Measurements from ENCODE around the gene DOCK3. TPM values are rescaled to one million over a fixed set of nuclear protein-coding genes. Genes with fewer than 3 reads are reported as not detected.
A peak's percentile ranks its signal among the peaks of the same experiment; 100 is the strongest.

DOCK3 gene, protein sequence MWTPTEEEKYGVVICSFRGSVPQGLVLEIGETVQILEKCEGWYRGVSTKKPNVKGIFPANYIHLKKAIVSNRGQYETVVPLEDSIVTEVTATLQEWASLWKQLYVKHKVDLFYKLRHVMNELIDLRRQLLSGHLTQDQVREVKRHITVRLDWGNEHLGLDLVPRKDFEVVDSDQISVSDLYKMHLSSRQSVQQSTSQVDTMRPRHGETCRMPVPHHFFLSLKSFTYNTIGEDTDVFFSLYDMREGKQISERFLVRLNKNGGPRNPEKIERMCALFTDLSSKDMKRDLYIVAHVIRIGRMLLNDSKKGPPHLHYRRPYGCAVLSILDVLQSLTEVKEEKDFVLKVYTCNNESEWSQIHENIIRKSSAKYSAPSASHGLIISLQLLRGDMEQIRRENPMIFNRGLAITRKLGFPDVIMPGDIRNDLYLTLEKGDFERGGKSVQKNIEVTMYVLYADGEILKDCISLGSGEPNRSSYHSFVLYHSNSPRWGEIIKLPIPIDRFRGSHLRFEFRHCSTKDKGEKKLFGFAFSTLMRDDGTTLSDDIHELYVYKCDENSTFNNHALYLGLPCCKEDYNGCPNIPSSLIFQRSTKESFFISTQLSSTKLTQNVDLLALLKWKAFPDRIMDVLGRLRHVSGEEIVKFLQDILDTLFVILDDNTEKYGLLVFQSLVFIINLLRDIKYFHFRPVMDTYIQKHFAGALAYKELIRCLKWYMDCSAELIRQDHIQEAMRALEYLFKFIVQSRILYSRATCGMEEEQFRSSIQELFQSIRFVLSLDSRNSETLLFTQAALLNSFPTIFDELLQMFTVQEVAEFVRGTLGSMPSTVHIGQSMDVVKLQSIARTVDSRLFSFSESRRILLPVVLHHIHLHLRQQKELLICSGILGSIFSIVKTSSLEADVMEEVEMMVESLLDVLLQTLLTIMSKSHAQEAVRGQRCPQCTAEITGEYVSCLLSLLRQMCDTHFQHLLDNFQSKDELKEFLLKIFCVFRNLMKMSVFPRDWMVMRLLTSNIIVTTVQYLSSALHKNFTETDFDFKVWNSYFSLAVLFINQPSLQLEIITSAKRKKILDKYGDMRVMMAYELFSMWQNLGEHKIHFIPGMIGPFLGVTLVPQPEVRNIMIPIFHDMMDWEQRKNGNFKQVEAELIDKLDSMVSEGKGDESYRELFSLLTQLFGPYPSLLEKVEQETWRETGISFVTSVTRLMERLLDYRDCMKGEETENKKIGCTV (N-terminal part only)
- 39.9 TPM for total RNA-seq

- DNase-seq (ENCODE audit: low spot score in 2 of 2) (peak; percentile 81 to 85), FAIRE-seq (no peak)
Measured at GRCh38 chr3:50674349-50675178, at the start of gene DOCK3. DOCK3 (plus strand) TSS chr3:50674927; CDS start chr3:50675264, 337 bp downstream.

- FAIRE-seq (no peak), DNase-seq (ENCODE audit: low spot score in 2 of 2) (no peak)
Measured at GRCh38 chr3:50625231-50626182, 49.2 kb upstream of the DOCK3 start.

DNA sequence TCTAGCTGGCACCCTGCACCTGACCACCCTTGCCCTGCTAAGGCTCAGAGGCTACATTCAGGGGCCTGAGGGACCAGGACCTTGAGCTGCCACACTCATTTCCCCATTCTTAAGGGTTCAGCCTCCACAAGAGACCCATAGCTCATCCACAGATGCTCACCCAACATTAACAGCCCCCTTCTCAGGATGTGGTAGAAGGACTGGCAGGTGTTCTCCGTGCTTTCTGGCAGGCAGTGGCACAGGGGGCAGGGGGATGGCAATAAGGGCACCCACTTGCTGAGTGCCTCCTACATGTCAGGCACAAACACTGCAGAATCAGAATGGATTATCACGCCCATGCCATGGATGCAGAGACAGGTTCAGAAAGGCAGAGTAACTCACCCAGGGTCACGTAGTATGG is 48.3 kb upstream of the DOCK3 start:
- FAIRE-seq (no peak), DNase-seq (ENCODE audit: low spot score in 2 of 2) (no peak)

- FAIRE-seq (no peak), DNase-seq (ENCODE audit: low spot score in 2 of 2) (no peak)
Measured at GRCh38 chr3:50627407-50628051, 47.2 kb upstream of the DOCK3 start.

- DNase-seq (ENCODE audit: low spot score in 2 of 2) (no peak), FAIRE-seq (no peak)
Measured at GRCh38 chr3:50628601-50629000, 46.1 kb upstream of the DOCK3 start.

- FAIRE-seq (no peak), DNase-seq (ENCODE audit: low spot score in 2 of 2) (no peak)
Measured at GRCh38 chr3:50630394-50630793, 44.3 kb upstream of the DOCK3 start.

DNA sequence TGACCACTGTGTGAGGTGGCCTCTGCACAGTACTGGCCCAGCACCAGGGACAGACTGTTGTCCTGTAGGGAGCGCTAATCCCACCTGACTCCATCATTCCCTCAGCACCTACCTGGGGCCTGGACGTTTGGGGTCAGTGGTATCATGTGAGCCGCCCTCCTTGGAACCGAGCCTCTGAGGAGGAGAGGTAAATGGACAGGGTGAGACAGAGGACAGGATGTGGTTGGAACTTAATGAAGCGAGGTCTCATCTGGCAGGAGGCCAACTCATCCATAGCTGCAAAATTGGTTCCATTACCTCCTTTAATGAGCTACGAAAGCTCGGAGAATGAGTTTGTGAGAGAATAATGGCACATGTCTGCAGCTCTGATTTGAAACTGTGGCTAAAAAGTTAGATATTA is 43.9 kb upstream of the DOCK3 start:
- no peak for FAIRE-seq

DNA sequence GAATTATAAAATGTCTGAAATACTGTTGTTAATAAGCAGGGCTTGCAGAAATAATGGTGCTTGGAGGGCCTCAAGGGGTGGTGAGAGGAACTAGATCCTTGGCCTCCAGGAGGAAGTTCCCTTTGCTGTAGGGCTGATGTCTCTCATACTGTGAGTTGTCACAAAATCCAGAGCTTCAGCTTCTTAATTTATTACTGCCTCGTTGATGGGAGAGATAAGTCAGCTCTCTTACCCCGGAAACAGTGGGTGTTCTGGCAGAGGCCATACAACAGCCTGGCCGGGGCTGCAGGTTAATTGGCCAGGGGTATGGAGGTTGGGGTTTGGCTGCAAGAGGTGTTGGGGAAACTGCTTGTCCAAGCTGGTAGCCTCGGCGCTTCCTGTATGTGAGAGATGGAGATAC is 42.3 kb upstream of the DOCK3 start:
- no peak for DNase-seq (ENCODE audit: low spot score in 2 of 2)
- no peak for FAIRE-seq

More for the DNA sequence above, 43.9 kb upstream of the DOCK3 start:
- no peak for DNase-seq (ENCODE audit: low spot score in 2 of 2)

- no peak for FAIRE-seq
- DNase-seq (ENCODE audit: low spot score in 2 of 2) = no peak
Measured at GRCh38 chr3:50633230-50633790, 41.4 kb upstream of the DOCK3 start.

GRCh38 chr3:50635066-50635465 is 39.7 kb upstream of the DOCK3 start:
- FAIRE-seq = no peak
- no peak for DNase-seq (ENCODE audit: low spot score in 2 of 2)

GRCh38 chr3:50637011-50637410 is 37.7 kb upstream of the DOCK3 start:
- no peak for FAIRE-seq
- DNase-seq (ENCODE audit: low spot score in 2 of 2) = no peak

DNA sequence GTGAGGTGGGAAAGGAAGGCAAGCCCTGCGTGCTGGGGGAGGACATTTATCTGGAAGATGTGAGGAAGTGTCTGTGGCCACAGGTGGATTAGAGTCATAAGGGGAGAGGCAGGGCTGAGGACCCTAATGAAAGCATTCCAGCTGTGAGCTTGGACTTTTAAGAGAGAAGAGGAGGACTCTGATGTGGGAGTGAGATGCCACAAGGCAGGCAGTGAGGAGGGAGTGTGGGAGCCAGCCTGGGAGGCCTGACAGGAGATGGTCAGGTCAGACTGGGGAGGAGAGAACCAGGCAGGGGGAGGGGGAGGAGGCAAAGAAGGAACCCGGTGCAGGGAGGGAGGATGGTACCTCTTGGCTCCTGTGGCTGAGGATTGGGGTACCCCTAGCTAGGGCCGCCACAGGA is 36.8 kb upstream of the DOCK3 start:
- DNase-seq (ENCODE audit: low spot score in 2 of 2) = no peak

DNA sequence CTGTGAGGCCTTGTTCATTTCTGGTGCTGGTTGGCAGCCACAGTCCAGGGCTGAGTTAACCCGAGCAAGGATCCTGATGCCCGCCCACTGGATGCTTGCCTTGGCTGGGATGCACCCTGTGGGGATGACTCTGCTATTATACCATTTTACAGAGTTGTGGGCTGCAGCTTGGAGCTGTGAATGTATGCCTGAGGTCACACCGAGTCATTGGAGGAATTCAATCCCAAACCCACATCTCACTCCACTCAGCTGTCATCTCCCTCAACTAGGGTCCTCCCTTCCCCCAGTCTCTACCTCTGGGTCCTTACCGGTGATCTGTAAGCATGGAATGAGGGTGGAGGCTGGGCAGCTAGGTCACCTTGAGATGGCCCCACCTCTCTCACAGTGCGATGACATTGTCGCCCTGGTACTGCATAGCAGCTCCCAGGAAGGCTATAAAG is 35.7 kb upstream of the DOCK3 start:
- DNase-seq (ENCODE audit: low spot score in 2 of 2) = no peak
- FAIRE-seq = no peak

More for the DNA sequence above, 36.8 kb upstream of the DOCK3 start:
- no peak for FAIRE-seq

GRCh38 chr3:50642382-50642781 is 32.3 kb upstream of the DOCK3 start:
- FAIRE-seq (no peak), DNase-seq (ENCODE audit: low spot score in 2 of 2) (no peak)

- DNase-seq (ENCODE audit: low spot score in 2 of 2) = peak in 1 of 2 donors; percentile 27
Measured at GRCh38 chr3:50644561-50644960, 30.2 kb upstream of the DOCK3 start.

GRCh38 chr3:50645378-50645777 is 29.3 kb upstream of the DOCK3 start:
- DNase-seq (ENCODE audit: low spot score in 2 of 2) (no peak), FAIRE-seq (no peak)

More at GRCh38 chr3:50644561-50644960, 30.2 kb upstream of the DOCK3 start:
- no peak for FAIRE-seq

DNA sequence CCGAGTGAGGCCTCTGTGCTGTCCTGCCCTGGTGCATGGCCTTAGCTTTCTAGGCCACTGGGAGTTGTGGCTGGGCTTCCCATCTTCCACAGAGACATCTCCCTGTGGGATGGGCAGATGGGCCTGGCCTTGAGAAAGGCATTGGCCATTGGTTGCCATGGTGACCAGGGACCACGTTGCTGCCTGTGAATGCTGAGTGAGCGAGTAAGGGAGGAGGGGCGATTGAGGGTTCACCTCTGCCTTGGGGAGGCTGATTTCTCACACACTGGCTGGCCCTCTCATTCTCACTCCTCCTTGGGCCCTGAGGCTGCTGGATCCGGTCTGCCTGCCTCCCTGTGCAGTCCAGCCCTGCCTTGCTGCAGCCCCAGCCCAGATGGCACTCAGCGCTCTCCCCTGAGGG is 26.4 kb upstream of the DOCK3 start:
- FAIRE-seq (no peak), DNase-seq (ENCODE audit: low spot score in 2 of 2) (no peak)

DNA sequence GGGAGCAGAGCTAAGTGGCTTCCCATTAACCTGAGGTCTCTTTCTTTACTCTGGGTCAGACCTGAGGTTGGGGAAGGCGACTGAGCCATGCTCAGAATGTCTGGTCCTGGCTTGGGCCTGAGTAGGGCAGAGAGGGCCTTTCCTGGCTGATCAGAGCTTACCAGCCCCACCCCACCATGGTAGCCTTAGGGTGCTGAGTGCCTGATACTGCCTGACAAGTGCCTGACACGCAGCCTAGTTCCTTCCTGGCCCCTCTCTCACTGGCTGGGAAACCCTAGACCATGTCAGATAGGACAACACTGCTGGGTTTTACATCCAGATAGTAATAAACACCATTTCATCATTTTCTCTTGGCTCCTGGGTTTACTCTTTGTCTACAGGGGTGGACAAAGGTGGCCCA is 25.8 kb upstream of the DOCK3 start:
- no peak for DNase-seq (ENCODE audit: low spot score in 2 of 2)
- FAIRE-seq = no peak

Data from frontal cortex (tissue), 4 donors.